ENCODE measurements around the gene G6PC3.
"Not testable (repeated sequence)": the region's sequence is repeated elsewhere in the genome, so short reads cannot be mapped to it uniquely, and the experiment has no call there.

The G6PC3 gene

GRCh38 chr17:44070455-44071197 is at the start of gene G6PC3:
Gene G6PC3, plus strand, starts transcription at chr17:44070735. Its CDS starts 231 bp downstream, at chr17:44070966.
- peak; percentile 96 to 97 (median 96) for DNase-seq

- DNase-seq, result not testable (repeated sequence)
Measured at GRCh38 chr17:44021227-44021626, 49.3 kb upstream of the G6PC3 start.

- peak; percentile 19 to 40 (median 39) for DNase-seq
Measured at GRCh38 chr17:44022246-44022645, 48.3 kb upstream of the G6PC3 start.

- no peak for DNase-seq
Measured at GRCh38 chr17:44023545-44024270, 46.8 kb upstream of the G6PC3 start.

- DNase-seq, result no peak
Measured at GRCh38 chr17:44024271-44024663, 46.3 kb upstream of the G6PC3 start.

GRCh38 chr17:44024853-44025252 is 45.7 kb upstream of the G6PC3 start:
- no peak for DNase-seq

GRCh38 chr17:44029736-44030135 is 40.8 kb upstream of the G6PC3 start:
- no peak for DNase-seq

- no peak for DNase-seq
Measured at GRCh38 chr17:44030482-44030881, 40.1 kb upstream of the G6PC3 start.

GRCh38 chr17:44033861-44034408 is 36.6 kb upstream of the G6PC3 start:
- peak in 2 of 3 donors; percentile 17 to 40 for DNase-seq

GRCh38 chr17:44034688-44035087 is 35.8 kb upstream of the G6PC3 start:
- DNase-seq, result not testable (repeated sequence)

GRCh38 chr17:44037471-44037870 is 33.1 kb upstream of the G6PC3 start:
- DNase-seq, result no peak

GRCh38 chr17:44038604-44039011 is 31.9 kb upstream of the G6PC3 start:
- peak; percentile 14 to 42 (median 30) for DNase-seq

GRCh38 chr17:44039829-44040635 is 30.5 kb upstream of the G6PC3 start:
- no peak for DNase-seq

GRCh38 chr17:44043272-44043696 is 27.3 kb upstream of the G6PC3 start:
- DNase-seq, result peak; percentile 84 to 93 (median 91)

- DNase-seq, result peak; percentile 77 to 80 (median 80)
Measured at GRCh38 chr17:44044071-44044470, 26.5 kb upstream of the G6PC3 start.

GRCh38 chr17:44045486-44045885 is 25.0 kb upstream of the G6PC3 start:
- peak in 1 of 3 donors; percentile 17 for DNase-seq

GRCh38 chr17:44046893-44047292 is 23.6 kb upstream of the G6PC3 start:
- DNase-seq, result peak in 1 of 3 donors; percentile 21

- no peak for DNase-seq
Measured at GRCh38 chr17:44049294-44050060, 21.1 kb upstream of the G6PC3 start.

GRCh38 chr17:44053125-44053872 is 17.2 kb upstream of the G6PC3 start:
- DNase-seq, result no peak

- DNase-seq, result no peak
Measured at GRCh38 chr17:44059101-44059892, 11.2 kb upstream of the G6PC3 start.

Data from suppressor macrophage treated with lipopolysaccharide for 1 hour (primary cell).